Kidney epithelial cell (primary cell): ENCODE measurements around the gene TXNL1. TPM values are rescaled to one million over a fixed set of nuclear protein-coding genes. Genes with fewer than 3 reads are reported as not detected.

ENCODE experiments used
- DNase-seq: peaks from one replicate; pipeline ENCODE4 v3.0.0-alpha.2; 2010; ENCODE audit warnings: low read depth
- H3K27me3 ChIP-seq: 2 replicates; pipeline ENCODE4 v1.6.0; 2011; ENCODE audit warnings: low read length; ENCODE audit not compliant: control insufficient read depth, insufficient read depth
- H3K36me3 ChIP-seq: 2 replicates; pipeline ENCODE4 v1.5.1; 2011; ENCODE audit warnings: low read length; ENCODE audit not compliant: control insufficient read depth, insufficient read depth
- H3K4me3 ChIP-seq: 2 replicates; pipeline ENCODE4 v1.5.1; 2011; ENCODE audit warnings: low read depth, mild to moderate bottlenecking, control low read depth, low read length
- CTCF ChIP-seq: IDR thresholded peaks from 2 replicates; pipeline ENCODE4 v1.5.1; 2011; ENCODE audit warnings: mild to moderate bottlenecking, moderate library complexity, low read length, control low read depth, inconsistent platforms; ENCODE audit not compliant: insufficient read depth, poor library complexity, severe bottlenecking
- total RNA-seq: library from RNA; depleted of rRNA; stranded (reverse); fragments of >200 nt; gene quantifications from 2 replicates; pipeline ENCODE4 v1.2.3, GENCODE V29; 2015

Gene TXNL1
- total RNA-seq, 1 donor from 2014 or later, result 76.1 TPM

- Histone ChIP-seq H3K36me3 (no peaks in the 10 kb centered on the region), H3K27me3 (no peaks in the 10 kb centered on the region), H3K4me3 (no peak overlapping the region)
- no peak for TF ChIP-seq CTCF
- DNase-seq, result no peak
Observed at GRCh38 chr18:56672391-56672790, 34.0 kb upstream of the TXNL1 start.

GRCh38 chr18:56662902-56663301 is 24.5 kb upstream of the TXNL1 start:
- TF ChIP-seq CTCF, result no peak

GRCh38 chr18:56662502-56662901 is 24.1 kb upstream of the TXNL1 start:
- no peak for DNase-seq
- Histone ChIP-seq H3K27me3 (no peaks in the 10 kb centered on the region), H3K4me3 (no peak overlapping the region), H3K36me3 (no peaks in the 10 kb centered on the region)
- TF ChIP-seq CTCF, result no peak

More at GRCh38 chr18:56662902-56663301, 24.5 kb upstream of the TXNL1 start:
- Histone ChIP-seq H3K36me3 (no peaks in the 10 kb centered on the region), H3K4me3 (no peak overlapping the region), H3K27me3 (no peaks in the 10 kb centered on the region)
- no peak for DNase-seq

- no peaks in the 10 kb centered on the region for H3K27me3 ChIP-seq
Observed at GRCh38 chr18:56662063-56662408, 23.6 kb upstream of the TXNL1 start.

GRCh38 chr18:56661360-56662062 is 23.1 kb upstream of the TXNL1 start:
- DNase-seq, result no peak
- no peak overlapping the region for H3K4me3 ChIP-seq
- no peaks in the 10 kb centered on the region for H3K36me3 ChIP-seq
- no peaks in the 10 kb centered on the region for H3K27me3 ChIP-seq
- TF ChIP-seq CTCF, result no peak

More at GRCh38 chr18:56662063-56662408, 23.6 kb upstream of the TXNL1 start:
- no peak for TF ChIP-seq CTCF
- H3K36me3 ChIP-seq, result no peaks in the 10 kb centered on the region
- DNase-seq, result no peak
- no peak overlapping the region for H3K4me3 ChIP-seq

GRCh38 chr18:56660655-56661054 is 22.3 kb upstream of the TXNL1 start:
- no peak for DNase-seq
- no peaks in the 10 kb centered on the region for H3K36me3 ChIP-seq
- no peak for TF ChIP-seq CTCF
- H3K27me3 ChIP-seq, result no peaks in the 10 kb centered on the region
- no peak overlapping the region for H3K4me3 ChIP-seq
